Neural cell (in vitro differentiated cells): Measurements from ENCODE around the gene HS3ST5. TPM values are rescaled to one million over a fixed set of nuclear protein-coding genes. Genes with fewer than 3 reads are reported as not detected.
A peak's percentile ranks its signal among the peaks of the same experiment; 100 is the strongest.

Source experiments
- H2AFZ ChIP-seq: fragments of 200-600, 300-800 bp; sonication (generic), shearing (Covaris generic); 2 replicates; pipeline ENCODE4 v1.6.0; 2014; ENCODE audit warnings: low read depth, mild to moderate bottlenecking, antibody characterized with exemption, low read length, moderate library complexity
- H3F3A ChIP-seq: fragments of 200-600 bp; shearing (Covaris generic); 2 replicates; pipeline ENCODE4 v1.6.1; 2016; ENCODE audit warnings: mild to moderate bottlenecking, moderate library complexity, mixed read lengths, antibody characterized with exemption, low read length; ENCODE audit not compliant: insufficient read depth, poor library complexity, severe bottlenecking
- H3K27ac ChIP-seq: fragments of 200-600, 300-800 bp; sonication (generic), shearing (Covaris generic); 2 replicates; pipeline ENCODE4 v1.5.1; 2014; ENCODE audit warnings: mild to moderate bottlenecking, low read length, moderate library complexity
- H3K27me3 ChIP-seq: fragments of 300-800, 200-600 bp; sonication (generic), shearing (Covaris generic); 2 replicates; pipeline ENCODE4 v1.6.0; 2014; ENCODE audit warnings: mild to moderate bottlenecking, low read depth, low read length, moderate library complexity; ENCODE audit not compliant: insufficient read depth
- H3K36me3 ChIP-seq: fragments of 300-800, 200-600 bp; sonication (generic), shearing (Covaris generic); 2 replicates; pipeline ENCODE4 v1.5.1; 2014; ENCODE audit warnings: mild to moderate bottlenecking, antibody characterized with exemption, low read length, moderate library complexity; ENCODE audit not compliant: insufficient read depth
- H3K4me2 ChIP-seq: fragments of 300-800, 200-600 bp; sonication (generic), shearing (Covaris generic); 2 replicates; pipeline ENCODE4 v1.6.0; 2014; ENCODE audit warnings: mild to moderate bottlenecking, low read length
- H3K4me3 ChIP-seq: fragments of 300-800, 200-600 bp; sonication (generic), shearing (Covaris generic); 2 replicates; pipeline ENCODE4 v1.5.1; 2014; ENCODE audit warnings: mild to moderate bottlenecking, low read length, moderate library complexity
- H3K79me2 ChIP-seq: fragments of 200-600 bp; shearing (Covaris generic); replicated peaks from 2 replicates; pipeline ENCODE4 v1.6.0; 2014; ENCODE audit warnings: mild to moderate bottlenecking, low read length, moderate library complexity; ENCODE audit not compliant: insufficient read depth
- H3K9ac ChIP-seq: fragments of 300-800, 200-600 bp; sonication (generic), shearing (Covaris generic); 2 replicates; pipeline ENCODE4 v1.6.1; 2016; ENCODE audit warnings: mild to moderate bottlenecking, low read length, mixed read lengths
- H3K9me2 ChIP-seq: fragments of 200-600 bp; shearing (Covaris generic); 2 replicates; pipeline ENCODE4 v1.6.1; 2016; ENCODE audit warnings: mild to moderate bottlenecking, low read length, mixed read lengths; ENCODE audit not compliant: insufficient read depth
- H3K9me3 ChIP-seq: fragments of 200-600, 300-800 bp; sonication (generic), shearing (Covaris generic); 2 replicates; pipeline ENCODE4 v1.6.1; 2016; ENCODE audit warnings: mild to moderate bottlenecking, mixed run types, low read length, moderate library complexity, mixed read lengths
- H4K20me1 ChIP-seq: fragments of 200-600 bp; shearing (Covaris generic); 2 replicates; pipeline ENCODE4 v1.6.1; 2016; ENCODE audit warnings: mild to moderate bottlenecking, mixed run types; ENCODE audit not compliant: insufficient read depth
- EP300 ChIP-seq: fragments of 450-650 bp; conservative IDR thresholded peaks from 2 replicates; pipeline ENCODE4 v1.6.1; 2014; ENCODE audit warnings: antibody characterized with exemption, mild to moderate bottlenecking, moderate library complexity; ENCODE audit not compliant: poor library complexity, severe bottlenecking
- MXI1 ChIP-seq: fragments of 450-650 bp; conservative IDR thresholded peaks from 2 replicates; pipeline ENCODE4 v1.6.1; 2014; ENCODE audit warnings: antibody characterized with exemption, mild to moderate bottlenecking; ENCODE audit not compliant: poor library complexity, severe bottlenecking
- POLR2AphosphoS5 ChIP-seq: IDR thresholded peaks from 2 replicates; pipeline ENCODE4 v1.6.1; 2012
- RAD21 ChIP-seq: fragments of 450-650 bp; conservative IDR thresholded peaks from 2 replicates; pipeline ENCODE4 v1.6.1; 2014; ENCODE audit warnings: antibody characterized with exemption, mild to moderate bottlenecking, moderate library complexity
- SMC3 ChIP-seq: fragments of 450-650 bp; conservative IDR thresholded peaks from 2 replicates; pipeline ENCODE4 v1.6.1; 2014; ENCODE audit warnings: antibody characterized with exemption, mild to moderate bottlenecking, moderate library complexity; ENCODE audit not compliant: poor library complexity
- TAF1 ChIP-seq: IDR thresholded peaks from 2 replicates; pipeline ENCODE4 v1.6.1; 2012; ENCODE audit warnings: low read depth
- polyA plus RNA-seq: library from polyadenylated mRNA; depleted of rRNA; stranded (reverse); fragments of >200 nt; gene quantifications from 2 replicates; pipeline ENCODE4 v1.2.3, GENCODE V29; 2014
- TF ChIP-seq, protein P1 (sequence below): IDR thresholded peaks from 2 replicates; pipeline ENCODE4 v1.6.1; 2012; ENCODE audit warnings: borderline replicate concordance

Gene HS3ST5
- polyA plus RNA-seq, 1 donor from 2014 or later: not detected

DNA sequence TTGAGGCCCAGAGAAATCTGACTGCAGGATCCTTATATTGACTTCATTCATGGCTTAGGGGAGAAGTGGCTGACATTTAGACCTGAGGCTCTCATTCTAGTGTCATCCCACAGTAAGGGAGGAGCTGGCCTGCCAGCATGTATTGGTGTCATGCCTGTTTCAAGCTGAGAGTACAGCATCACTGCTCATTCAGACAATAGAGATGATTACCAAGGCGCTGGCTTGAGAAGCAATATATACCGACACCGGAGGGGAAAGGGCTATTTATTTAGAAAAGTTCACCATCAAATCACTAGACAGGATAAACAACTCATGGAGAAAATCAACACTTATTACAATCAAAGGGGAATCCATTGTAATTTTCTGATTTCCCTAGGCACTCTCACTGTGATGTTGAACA lies 287.5 kb downstream of the HS3ST5 start:
- Histone ChIP-seq H3K79me2 (no peaks in the 10 kb centered on the region), H4K20me1 (no peaks in the 10 kb centered on the region), H3K27me3 (no peaks in the 10 kb centered on the region), H3K36me3 (no peaks in the 10 kb centered on the region), H3K4me3 (no peak overlapping the region), H3K9me3 (no peaks in the 10 kb centered on the region), H3K27ac (no peak overlapping the region), H3K4me2 (no peak overlapping the region), H3K9ac (no peak overlapping the region), H3F3A (no peaks in the 10 kb centered on the region), H3K9me2 (no peaks in the 10 kb centered on the region), H2AFZ (no peak overlapping the region)
- TF ChIP-seq SMC3 (no peak), POLR2AphosphoS5 (peak; percentile 60), EP300 (no peak)

DNA sequence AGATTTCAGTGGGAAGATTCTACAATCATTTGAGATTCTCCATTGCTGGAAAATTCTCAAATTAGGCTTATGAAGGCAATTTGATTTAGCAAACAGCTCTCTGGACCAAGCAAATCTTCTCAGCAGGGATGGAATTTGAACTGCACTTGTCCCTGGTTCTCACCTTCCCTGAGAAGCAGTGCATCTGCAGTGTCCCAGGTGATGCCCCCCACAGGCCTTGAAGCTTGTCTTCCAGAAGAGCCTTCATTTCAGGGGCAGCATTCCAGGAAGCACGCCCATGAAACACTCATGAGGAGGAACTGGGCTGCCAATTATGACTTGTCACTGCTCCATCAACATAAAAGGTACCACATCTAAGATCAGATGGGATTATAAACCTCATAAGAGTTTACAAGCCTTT lies 289.0 kb downstream of the HS3ST5 start:
- Histone ChIP-seq H3K4me2 (no peak overlapping the region), H3K36me3 (no peaks in the 10 kb centered on the region), H3K79me2 (no peaks in the 10 kb centered on the region), H3K27ac (no peak overlapping the region), H3K27me3 (no peaks in the 10 kb centered on the region), H2AFZ (no peak overlapping the region), H3K4me3 (no peak overlapping the region), H4K20me1 (no peaks in the 10 kb centered on the region), H3K9ac (no peak overlapping the region), H3F3A (no peaks in the 10 kb centered on the region), H3K9me2 (no peaks in the 10 kb centered on the region), H3K9me3 (no peaks in the 10 kb centered on the region)
- TF ChIP-seq POLR2AphosphoS5: no peak

DNA sequence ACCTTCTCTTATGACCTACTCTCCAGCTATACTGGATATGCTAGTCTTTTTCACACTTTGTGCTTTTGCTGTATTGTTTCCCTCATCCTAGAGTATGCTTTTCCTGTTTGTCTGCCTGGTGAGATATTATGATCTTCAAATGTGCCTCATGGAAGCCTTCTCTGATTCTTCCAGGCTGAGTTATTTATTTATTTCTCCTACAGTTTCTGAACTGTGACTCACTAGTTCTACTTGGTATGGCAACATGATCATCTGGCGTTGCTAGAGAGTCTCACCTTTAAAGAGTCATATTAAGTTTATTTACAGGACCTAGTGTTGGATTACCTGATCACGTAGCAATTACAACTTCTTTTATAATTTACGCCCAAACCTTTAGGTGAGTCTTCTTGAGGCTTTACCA lies 290.7 kb downstream of the HS3ST5 start:
- no peak overlapping the region for H2AFZ ChIP-seq
- H3K27ac ChIP-seq: no peak overlapping the region
- H3K4me2 ChIP-seq: no peak overlapping the region

DNA sequence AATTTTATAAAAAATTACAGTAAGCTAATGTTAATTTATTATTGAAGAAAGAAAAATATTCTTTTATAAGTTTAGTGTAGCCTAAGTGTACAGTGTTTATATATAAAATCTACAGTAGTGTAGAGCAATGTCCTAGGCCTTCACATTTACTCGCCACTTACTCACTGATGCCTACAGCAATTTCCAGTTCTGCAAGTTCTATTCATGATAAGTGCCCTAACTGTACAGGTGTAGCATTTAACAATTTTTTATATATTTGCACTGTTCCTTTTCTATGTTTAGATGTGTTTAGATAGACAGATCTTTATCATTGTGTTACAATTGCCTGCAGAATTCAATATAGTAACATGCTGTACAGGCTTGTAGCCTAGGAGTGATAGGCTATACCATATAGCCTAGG lies 291.8 kb downstream of the HS3ST5 start:
- Histone ChIP-seq H3K4me2 (no peak overlapping the region), H3K4me3 (no peak overlapping the region), H3K79me2 (no peaks in the 10 kb centered on the region), H4K20me1 (no peaks in the 10 kb centered on the region), H3F3A (no peaks in the 10 kb centered on the region), H3K36me3 (no peaks in the 10 kb centered on the region), H2AFZ (no peak overlapping the region), H3K9me3 (no peaks in the 10 kb centered on the region), H3K27ac (no peak overlapping the region), H3K9ac (no peak overlapping the region), H3K9me2 (no peaks in the 10 kb centered on the region), H3K27me3 (no peaks in the 10 kb centered on the region)
- TF ChIP-seq, protein P1, sequence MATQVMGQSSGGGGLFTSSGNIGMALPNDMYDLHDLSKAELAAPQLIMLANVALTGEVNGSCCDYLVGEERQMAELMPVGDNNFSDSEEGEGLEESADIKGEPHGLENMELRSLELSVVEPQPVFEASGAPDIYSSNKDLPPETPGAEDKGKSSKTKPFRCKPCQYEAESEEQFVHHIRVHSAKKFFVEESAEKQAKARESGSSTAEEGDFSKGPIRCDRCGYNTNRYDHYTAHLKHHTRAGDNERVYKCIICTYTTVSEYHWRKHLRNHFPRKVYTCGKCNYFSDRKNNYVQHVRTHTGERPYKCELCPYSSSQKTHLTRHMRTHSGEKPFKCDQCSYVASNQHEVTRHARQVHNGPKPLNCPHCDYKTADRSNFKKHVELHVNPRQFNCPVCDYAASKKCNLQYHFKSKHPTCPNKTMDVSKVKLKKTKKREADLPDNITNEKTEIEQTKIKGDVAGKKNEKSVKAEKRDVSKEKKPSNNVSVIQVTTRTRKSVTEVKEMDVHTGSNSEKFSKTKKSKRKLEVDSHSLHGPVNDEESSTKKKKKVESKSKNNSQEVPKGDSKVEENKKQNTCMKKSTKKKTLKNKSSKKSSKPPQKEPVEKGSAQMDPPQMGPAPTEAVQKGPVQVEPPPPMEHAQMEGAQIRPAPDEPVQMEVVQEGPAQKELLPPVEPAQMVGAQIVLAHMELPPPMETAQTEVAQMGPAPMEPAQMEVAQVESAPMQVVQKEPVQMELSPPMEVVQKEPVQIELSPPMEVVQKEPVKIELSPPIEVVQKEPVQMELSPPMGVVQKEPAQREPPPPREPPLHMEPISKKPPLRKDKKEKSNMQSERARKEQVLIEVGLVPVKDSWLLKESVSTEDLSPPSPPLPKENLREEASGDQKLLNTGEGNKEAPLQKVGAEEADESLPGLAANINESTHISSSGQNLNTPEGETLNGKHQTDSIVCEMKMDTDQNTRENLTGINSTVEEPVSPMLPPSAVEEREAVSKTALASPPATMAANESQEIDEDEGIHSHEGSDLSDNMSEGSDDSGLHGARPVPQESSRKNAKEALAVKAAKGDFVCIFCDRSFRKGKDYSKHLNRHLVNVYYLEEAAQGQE: no peak
- TF ChIP-seq POLR2AphosphoS5 (no peak), RAD21 (no peak), TAF1 (no peak)

More for the DNA sequence above, 290.7 kb downstream of the HS3ST5 start:
- no peaks in the 10 kb centered on the region for H3K9me2 ChIP-seq
- H3K79me2 ChIP-seq: no peaks in the 10 kb centered on the region
- no peaks in the 10 kb centered on the region for H3K9me3 ChIP-seq
- H3K9ac ChIP-seq: no peak overlapping the region
- TF ChIP-seq POLR2AphosphoS5 (no peak), MXI1 (no peak)
- H3K4me3 ChIP-seq: no peak overlapping the region
- no peaks in the 10 kb centered on the region for H3F3A ChIP-seq
- no peaks in the 10 kb centered on the region for H3K36me3 ChIP-seq
- H4K20me1 ChIP-seq: no peaks in the 10 kb centered on the region
- no peaks in the 10 kb centered on the region for H3K27me3 ChIP-seq
